AG08396 (cell line): ENCODE data around the gene ANKMY1.
A peak's percentile ranks its signal among the peaks of the same experiment; 100 is the strongest.

Source experiments
- DNase-seq: peaks from one replicate; pipeline ENCODE4 v3.0.0; 2012; ENCODE audit warnings: low spot score, mixed read lengths

The ANKMY1 gene

DNA sequence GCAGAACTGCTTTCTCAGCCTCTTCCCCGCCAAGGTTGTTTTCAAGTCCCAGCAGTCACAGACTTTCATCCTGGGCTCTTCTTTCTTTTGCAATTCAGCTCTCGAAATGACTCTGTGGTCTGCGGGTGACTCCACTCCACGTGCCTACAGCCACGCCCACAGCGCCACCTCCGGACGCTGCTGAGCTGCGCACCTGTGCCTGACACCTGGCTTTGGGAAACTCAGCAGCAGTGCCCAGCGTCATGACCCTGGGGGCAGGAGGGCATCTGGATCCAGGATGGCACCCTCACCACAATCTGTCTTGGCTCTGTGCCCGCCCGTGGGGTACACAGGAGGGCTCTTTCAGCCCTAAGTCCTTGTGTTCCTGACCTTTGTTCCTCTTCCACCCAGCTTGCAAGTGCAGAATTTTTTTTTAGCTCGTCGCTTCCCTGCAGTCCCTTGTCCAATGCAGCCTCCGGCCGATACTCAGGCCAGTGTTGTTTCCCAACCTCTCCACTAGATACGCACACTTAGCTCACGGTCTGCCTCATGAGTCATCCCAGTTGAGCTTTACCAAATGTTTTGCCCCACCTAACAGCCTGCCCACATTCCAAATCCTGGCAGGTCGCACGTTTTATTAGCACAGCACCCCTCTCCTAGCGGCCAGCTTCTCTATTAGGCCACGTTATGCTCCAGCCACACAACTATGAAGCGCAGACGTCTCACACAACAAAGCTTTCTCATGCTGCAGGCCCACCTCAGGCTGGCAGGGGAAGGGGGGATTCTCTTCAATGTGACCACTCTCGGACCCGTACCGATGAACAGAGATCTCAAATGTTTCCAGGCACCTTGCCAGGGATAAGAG lies 22.2 kb upstream of the ANKMY1 start:
- DNase-seq = peak; percentile 76

DNA sequence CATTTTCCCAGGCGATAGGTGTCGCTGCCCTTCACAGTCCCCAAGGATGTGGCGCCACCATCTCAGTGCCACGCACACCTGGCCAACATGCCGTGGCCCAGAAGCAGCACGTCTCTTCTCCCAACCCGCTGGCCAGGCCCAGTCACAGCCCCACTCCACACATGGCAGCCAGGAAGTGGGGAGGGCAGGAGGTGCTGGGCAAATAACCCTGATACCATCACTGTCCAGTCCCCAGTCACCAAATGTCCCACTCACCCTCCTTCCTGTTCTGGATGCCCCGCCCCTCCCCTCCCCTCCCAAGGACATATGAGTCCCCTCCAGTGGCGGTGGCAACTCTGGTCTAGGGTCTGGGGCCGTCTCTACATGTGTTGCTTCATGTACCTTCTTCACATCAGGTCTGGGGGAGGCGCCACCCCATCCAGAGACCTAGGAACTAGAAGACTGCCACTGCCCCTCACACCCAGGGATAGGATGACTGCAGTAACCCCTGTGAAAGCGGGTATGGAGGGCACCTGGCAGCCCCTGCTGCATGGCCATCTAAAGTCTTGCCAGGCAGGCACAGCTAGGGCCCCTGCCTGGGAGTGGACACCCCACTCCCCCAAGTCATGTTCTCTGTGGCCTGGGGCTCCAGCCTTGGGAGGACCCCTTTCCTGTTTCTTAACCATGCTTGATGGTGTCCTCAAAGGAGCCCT lies 21.4 kb upstream of the ANKMY1 start:
- DNase-seq = no peak

DNA sequence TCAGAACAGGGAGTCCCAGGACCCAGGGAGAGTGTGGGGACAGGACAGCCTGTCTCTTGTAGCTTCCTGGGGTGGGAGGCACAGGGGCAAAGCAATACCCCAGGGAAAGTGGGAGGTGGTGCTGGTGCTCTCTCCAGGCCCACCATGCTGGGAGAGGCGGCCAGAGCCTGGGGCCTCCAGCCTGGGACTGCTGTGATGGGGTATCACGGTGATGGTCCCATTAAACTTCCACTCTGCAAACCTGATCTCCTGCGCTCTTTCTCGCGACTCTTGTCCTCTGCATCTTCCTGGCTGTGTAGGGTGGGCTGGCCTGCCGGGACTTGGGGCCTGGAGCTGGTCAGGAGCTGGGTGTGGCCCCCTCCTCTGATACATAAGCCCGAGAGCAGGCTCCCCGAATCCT lies 20.7 kb upstream of the ANKMY1 start:
- DNase-seq = no peak

DNA sequence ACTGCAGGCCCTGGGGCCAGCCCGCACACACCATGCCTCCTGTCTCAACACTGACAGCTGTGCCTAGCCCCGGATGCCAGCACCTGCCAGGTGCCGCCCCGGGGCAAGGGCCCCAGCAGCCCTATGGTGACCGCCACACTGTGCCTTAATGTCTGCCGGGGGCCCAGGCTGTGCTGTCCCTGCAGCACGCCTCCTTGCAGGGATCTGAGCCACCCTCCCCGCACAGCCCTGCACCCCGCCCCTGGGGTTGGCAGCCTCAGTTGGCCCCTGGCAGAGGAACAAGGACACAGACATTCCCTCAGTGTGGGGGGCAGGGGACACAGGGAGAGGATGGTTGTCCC lies 20.3 kb upstream of the ANKMY1 start:
- no peak for DNase-seq

DNA sequence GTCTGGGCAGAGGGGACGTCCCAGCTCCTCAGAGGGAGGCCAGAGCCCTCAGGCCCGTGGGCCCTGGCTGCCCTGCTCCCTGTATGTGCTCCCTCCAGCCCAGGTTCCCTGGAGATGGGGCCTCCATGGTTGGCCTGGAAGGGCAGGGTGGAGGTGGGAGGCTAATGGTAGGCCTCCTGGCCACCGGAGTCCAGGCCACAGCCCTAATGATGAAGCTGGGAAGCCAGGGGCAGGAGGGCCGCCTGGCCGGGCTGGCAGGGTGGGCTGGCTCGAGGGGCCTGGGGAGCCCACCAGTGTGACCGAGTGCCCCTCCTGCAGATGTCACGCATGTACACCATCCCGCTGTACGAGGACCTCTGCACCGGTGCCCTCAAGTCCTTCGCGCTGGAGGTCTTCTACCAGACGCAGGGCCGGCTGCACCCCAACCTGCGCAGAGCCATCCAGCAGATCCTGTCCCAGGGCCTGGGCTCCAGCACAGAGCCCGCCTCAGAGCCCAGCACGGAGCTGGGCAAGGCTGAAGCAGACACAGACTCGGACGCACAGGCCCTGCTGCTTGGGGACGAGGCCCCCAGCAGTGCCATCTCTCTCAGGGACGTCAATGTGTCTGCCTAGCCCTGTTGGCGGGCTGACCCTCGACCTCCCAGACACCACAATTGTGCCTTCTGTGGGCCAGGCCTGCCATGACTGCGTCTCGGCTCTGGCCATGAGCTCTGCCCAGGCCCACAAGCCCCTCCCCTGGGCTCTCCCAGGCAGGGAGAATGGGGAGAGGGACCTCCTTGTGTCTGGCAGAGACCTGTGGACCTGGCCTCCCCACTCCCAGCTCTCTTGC lies 19.7 kb upstream of the ANKMY1 start:
- DNase-seq = no peak

- no peak for DNase-seq
These were observed 18.8 kb upstream of the ANKMY1 start for GRCh38 chr2:240576436-240577205.

DNA sequence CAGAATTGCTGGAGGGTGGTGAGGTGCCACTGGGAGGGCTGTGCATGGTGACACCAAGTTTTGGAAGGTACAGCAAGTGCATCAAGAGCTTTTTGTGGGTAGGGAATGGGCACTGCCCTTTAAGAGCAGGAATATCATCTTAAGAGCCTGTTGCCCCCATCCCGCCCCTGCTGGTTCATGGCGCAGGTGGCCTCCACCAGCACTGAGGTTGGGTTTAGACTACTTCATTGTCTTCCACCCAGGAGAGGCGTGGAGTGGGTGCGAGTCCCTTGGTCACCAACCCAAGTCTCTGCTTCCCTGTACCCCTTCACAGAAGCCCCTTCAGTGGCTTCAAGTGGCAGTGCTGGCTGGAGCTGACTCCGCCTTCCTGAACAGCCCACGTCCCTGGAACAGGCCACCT lies 18.2 kb upstream of the ANKMY1 start:
- DNase-seq = no peak

DNA sequence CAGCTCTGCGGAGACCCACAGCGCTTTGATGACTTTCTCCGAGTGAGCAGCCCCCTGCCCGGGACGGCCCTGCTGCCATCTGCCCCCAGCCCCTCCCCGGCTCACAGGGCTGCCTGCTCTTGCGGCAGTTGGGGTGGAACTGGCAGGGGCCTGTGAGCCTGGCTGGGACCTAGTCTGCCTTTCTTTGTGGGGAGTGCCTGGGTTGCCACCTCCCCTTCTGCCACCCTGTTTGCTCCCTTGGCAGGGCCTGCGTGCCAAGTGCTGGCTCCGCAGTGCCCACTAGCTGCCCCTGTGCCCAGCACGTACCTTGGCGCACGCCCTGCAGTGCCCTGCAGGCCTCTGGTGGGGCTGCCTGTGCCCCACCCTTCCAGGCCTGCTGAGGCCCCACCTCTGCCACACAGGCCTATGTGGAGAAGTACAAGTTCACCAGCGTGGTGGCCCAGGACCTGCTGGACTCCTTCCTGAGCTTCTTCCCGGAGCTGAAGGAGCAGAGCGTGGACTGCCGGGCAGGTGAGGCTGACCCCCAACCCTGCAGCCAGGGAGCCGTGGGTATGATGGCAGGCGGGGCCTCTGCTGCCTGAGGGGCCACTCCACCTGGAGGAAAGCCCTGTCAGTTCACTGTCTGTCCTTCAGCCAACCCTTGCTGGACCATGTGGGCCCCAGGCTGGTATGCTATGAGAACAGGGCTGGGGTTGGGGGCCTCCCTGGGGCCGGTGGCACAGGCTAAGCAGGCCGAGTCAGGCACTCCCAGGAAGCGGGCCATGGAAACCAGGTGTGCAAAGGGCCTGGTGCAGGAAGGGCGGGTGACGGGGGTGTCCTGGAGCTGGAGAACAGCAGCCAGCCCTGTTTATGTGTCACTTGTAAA lies 17.5 kb upstream of the ANKMY1 start:
- DNase-seq = no peak

GRCh38 chr2:240574386-240575100 lies 16.8 kb upstream of the ANKMY1 start:
- no peak for DNase-seq

DNA sequence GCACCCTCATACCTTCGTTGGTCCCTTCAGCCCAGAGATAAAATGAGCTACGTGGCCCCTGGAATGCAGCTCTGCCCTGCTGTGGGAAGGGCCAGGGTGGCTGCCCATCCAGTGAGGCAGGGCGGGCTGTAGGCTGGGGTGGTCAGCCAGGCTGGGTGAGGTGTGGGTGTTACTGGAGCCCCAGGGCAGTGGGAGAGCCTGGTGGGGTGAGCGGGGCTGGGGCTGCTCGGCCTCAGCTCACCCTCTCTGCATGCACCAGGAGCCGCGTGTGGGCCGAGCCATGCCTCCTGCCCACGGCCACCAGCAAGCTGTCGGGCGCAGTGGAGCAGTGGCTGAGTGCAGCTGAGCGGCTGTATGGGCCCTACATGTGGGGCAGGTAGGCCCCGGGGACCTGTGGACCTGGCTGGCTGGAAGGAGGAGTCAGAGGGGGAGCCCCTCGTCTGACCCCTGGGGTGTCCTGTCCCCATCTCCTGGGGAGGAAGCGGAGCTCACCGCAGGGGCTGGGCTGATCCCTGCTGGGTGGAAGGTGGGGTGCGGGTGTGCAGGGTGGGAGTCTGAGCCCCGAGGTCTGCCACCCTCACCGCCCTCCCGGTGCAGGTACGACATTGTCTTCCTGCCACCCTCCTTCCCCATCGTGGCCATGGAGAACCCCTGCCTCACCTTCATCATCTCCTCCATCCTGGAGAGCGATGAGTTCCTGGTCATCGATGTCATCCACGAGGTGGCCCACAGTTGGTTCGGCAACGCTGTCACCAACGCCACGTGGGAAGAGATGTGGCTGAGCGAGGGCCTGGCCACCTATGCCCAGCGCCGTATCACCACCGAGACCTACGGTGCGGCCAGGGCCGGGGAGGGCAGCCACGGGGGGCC lies 16.0 kb upstream of the ANKMY1 start:
- no peak for DNase-seq

DNA sequence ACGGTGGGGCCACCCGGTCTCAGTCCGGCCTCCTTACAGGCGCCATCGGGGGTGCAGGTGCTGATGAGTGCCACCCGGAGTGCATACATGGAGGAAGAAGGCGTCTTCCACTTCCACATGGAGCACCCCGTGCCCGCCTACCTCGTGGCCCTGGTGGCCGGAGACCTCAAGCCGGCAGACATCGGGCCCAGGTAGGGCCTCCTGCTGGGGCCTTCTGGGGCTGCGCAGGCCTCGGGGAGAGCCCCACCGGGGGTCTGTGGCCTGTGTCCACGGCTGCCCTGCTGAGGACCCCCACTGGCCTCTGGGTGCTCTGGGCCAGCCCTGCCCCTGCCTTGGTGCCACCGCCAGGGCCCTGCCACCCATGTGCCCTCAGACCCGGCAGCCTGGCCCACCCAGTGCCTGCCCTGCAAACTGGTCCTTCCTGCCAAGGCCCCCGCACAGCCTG lies 15.3 kb upstream of the ANKMY1 start:
- no peak for DNase-seq

- DNase-seq = no peak
These were observed 14.6 kb upstream of the ANKMY1 start for GRCh38 chr2:240572141-240573031.

GRCh38 chr2:240571314-240571973 lies 13.7 kb upstream of the ANKMY1 start:
- no peak for DNase-seq

GRCh38 chr2:240570531-240571313 lies 12.9 kb upstream of the ANKMY1 start:
- DNase-seq = no peak

DNA sequence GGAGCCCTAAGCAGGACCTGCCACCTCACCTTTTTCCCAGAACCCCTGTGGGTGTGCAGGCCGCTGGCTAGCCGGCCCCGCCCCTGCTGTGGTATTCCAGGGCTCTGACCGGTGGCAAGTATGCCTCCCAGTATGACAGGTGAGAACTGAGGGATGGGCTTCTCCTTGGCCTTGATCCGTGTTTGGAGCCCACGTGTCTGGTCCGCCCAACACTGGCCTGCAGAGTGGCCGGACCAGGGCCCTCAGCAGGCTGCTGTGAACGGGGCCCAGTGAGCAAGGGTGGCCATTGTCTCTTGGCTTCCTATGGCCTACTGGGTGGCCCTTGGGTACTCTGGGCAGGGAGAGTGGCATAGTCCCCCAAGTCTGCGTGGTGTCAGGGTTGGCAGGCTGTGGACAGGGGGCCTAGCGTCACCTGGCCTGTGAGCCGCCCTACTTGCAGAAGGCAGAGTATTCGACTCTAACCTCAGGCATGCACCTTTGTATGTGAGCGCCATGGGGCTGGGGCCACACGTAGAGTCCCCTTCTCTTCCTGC lies 12.3 kb upstream of the ANKMY1 start:
- DNase-seq = no peak

DNA sequence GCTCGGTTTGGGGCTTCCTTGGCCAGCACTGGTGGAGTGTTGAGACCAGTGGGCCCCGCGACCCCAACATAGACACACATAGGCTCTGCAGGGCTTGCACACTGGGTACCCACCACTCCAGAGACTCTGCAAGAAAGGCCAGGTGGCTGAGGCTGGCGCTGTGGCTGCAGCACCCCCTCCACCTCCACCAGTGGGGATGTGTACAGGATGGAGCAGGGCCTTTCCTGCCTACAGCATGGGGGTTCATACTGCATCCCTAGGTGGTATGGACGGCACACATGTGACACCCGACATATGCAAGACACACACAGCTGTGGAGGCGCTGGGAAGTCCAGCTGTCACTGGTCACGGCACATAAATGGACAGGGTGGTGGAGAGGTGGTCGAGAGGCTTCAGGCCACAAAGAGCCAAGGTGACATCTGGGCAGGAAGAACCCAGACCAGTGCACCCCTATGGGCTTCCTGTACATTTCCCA lies 11.8 kb upstream of the ANKMY1 start:
- no peak for DNase-seq
